SU-DHL-6 (cell line): ENCODE measurements around the gene LAMC3.

Source experiments
- H2AFZ ChIP-seq: fragments of 200-600 bp; sonication (generic); 2 replicates; pipeline ENCODE4 v1.6.1; 2014; ENCODE audit warnings: low read depth, mild to moderate bottlenecking, moderate library complexity, mixed read lengths, antibody characterized with exemption, low read length; ENCODE audit not compliant: severe bottlenecking
- H3F3A ChIP-seq: fragments of 200-600 bp; shearing (Covaris generic); 2 replicates; pipeline ENCODE4 v1.6.0; 2016; ENCODE audit warnings: antibody characterized with exemption, mild to moderate bottlenecking; ENCODE audit not compliant: insufficient read depth
- H3K27ac ChIP-seq: fragments of 200-600 bp; sonication (generic); 2 replicates; pipeline ENCODE4 v1.5.1; 2016; ENCODE audit warnings: low read depth, mild to moderate bottlenecking, low read length, moderate library complexity, mixed read lengths
- H3K27me3 ChIP-seq: fragments of 200-600 bp; sonication (generic), shearing (Covaris generic); 2 replicates; pipeline ENCODE4 v1.6.0; 2014; ENCODE audit warnings: mild to moderate bottlenecking, low read length
- H3K36me3 ChIP-seq: fragments of 200-600 bp; sonication (generic); 2 replicates; pipeline ENCODE4 v1.6.1; 2014; ENCODE audit warnings: mild to moderate bottlenecking, low read length, mixed read lengths
- H3K4me2 ChIP-seq: fragments of 300-600, 200-600 bp; shearing (Covaris generic), sonication (generic); 2 replicates; pipeline ENCODE4 v1.6.0; 2014; ENCODE audit warnings: low read length, low read depth, mild to moderate bottlenecking; ENCODE audit not compliant: poor library complexity, severe bottlenecking
- H3K4me3 ChIP-seq: fragments of 200-600 bp; sonication (generic); 2 replicates; pipeline ENCODE4 v1.5.1; 2014; ENCODE audit warnings: antibody characterized with exemption, low read length, mild to moderate bottlenecking, mixed read lengths; ENCODE audit not compliant: insufficient read depth, poor library complexity, severe bottlenecking
- H3K79me2 ChIP-seq: fragments of 200-600 bp; sonication (generic); 2 replicates; pipeline ENCODE4 v1.6.1; 2014; ENCODE audit warnings: mild to moderate bottlenecking, low read length, moderate library complexity; ENCODE audit not compliant: insufficient read depth
- H3K9ac ChIP-seq: fragments of 200-600 bp; sonication (generic); 2 replicates; pipeline ENCODE4 v1.7.0; 2014; ENCODE audit warnings: mild to moderate bottlenecking, low read length
- H3K9me2 ChIP-seq: fragments of 200-600 bp; sonication (generic); replicated peaks from 2 replicates; pipeline ENCODE4 v1.6.1; 2014; ENCODE audit warnings: low read length; ENCODE audit not compliant: insufficient read depth
- H3K9me3 ChIP-seq: fragments of 200-600 bp; sonication (generic); 2 replicates; pipeline ENCODE4 v1.6.1; 2014; ENCODE audit warnings: low read length, mixed read lengths; ENCODE audit not compliant: insufficient read depth
- H4K20me1 ChIP-seq: fragments of 200-600 bp; sonication (generic); 2 replicates; pipeline ENCODE4 v1.6.1; 2014; ENCODE audit warnings: low read depth, mild to moderate bottlenecking, antibody characterized with exemption, low read length, moderate library complexity, mixed read lengths
- CTCF ChIP-seq: fragments of 200-600 bp; sonication (generic); IDR thresholded peaks from one replicate; pipeline ENCODE4 v1.5.1; 2017; ENCODE audit warnings: antibody characterized with exemption, mild to moderate bottlenecking, low read length, moderate library complexity; ENCODE audit not compliant: insufficient read depth, poor library complexity, severe bottlenecking
- EZH2phosphoT487 ChIP-seq: fragments of 200-600 bp; sonication (generic), shearing (Covaris generic); conservative IDR thresholded peaks from 2 replicates; pipeline ENCODE4 v1.6.1; 2018; ENCODE audit warnings: mild to moderate bottlenecking, antibody characterized with exemption, low read length, moderate library complexity, mixed read lengths

LAMC3 gene

GRCh38 chr9:131116281-131117120 is 107.5 kb downstream of the LAMC3 start:
- Histone ChIP-seq H4K20me1 (no peaks in the 10 kb centered on the region), H3K9ac (no peak overlapping the region), H3K36me3 (no peaks in the 10 kb centered on the region), H3K9me3 (no peaks in the 10 kb centered on the region), H3K79me2 (no peaks in the 10 kb centered on the region), H3K4me3 (no peak overlapping the region), H3K27me3 (no peaks in the 10 kb centered on the region), H3K9me2 (no peaks in the 10 kb centered on the region), H2AFZ (no peak overlapping the region), H3K4me2 (no peak overlapping the region), H3K27ac (no peak overlapping the region), H3F3A (no peaks in the 10 kb centered on the region)
- TF ChIP-seq EZH2phosphoT487 (no peak), CTCF (no peak)

DNA sequence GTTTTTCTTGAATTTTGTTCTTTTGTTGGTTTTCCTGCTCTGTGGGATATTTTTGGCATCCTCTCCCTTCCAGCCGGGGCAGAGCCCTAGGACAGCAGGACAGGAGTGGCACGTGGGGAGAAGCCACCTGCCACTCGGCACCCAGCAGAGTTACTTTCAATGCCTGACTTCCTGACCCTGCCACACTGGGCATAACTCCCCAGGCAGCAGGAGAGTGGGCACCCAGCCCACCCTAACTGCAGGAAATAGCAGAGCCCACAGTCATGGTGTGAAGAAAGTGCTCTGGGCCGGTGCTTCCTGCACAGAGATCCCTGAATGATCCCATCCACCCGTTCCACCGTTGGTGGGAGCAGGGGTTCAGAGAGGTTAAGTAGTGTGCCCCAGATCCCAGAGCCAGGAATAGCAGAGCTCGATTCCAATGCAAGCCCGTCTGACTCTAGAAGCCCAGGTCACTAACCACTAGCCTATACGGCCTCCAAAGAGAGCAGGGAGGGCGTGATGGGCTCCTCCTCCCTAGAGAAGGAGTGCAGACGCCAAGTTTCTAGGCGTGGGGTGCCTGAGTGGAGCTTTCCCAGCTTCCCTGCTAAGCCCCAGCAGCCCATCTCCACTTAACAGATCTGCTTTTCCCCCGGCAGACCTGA is 108.3 kb downstream of the LAMC3 start:
- H3K4me2 ChIP-seq: no peak overlapping the region
- no peaks in the 10 kb centered on the region for H4K20me1 ChIP-seq
- no peak overlapping the region for H3K27ac ChIP-seq
- H3K36me3 ChIP-seq: no peaks in the 10 kb centered on the region
- no peaks in the 10 kb centered on the region for H3K9me3 ChIP-seq
- no peak overlapping the region for H2AFZ ChIP-seq
- no peaks in the 10 kb centered on the region for H3K27me3 ChIP-seq
- H3K4me3 ChIP-seq: no peak overlapping the region
- TF ChIP-seq EZH2phosphoT487: no peak
- no peak for TF ChIP-seq CTCF
- H3F3A ChIP-seq: no peaks in the 10 kb centered on the region
- no peaks in the 10 kb centered on the region for H3K9me2 ChIP-seq
- no peaks in the 10 kb centered on the region for H3K79me2 ChIP-seq
- no peak overlapping the region for H3K9ac ChIP-seq

DNA sequence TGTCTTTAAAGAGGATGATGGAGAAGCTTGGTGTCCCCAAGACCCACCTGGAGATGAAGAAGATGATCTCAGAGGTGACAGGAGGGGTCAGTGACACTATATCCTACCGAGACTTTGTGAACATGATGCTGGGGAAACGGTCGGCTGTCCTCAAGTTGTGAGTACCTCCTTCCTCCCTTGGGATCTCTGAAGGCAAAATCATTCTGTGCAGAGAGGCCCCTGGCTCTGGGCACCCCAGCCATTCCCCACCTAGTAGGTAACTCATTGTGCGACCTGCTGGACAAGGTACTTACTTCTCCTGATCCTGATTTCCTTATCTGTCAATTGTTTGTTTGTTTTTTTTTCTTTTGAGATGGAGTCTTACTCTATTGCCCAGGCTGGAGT is 108.8 kb downstream of the LAMC3 start:
- H3F3A ChIP-seq: no peaks in the 10 kb centered on the region
- no peak overlapping the region for H3K27ac ChIP-seq
- H3K79me2 ChIP-seq: no peaks in the 10 kb centered on the region
- H3K9ac ChIP-seq: no peak overlapping the region
- no peak overlapping the region for H3K4me2 ChIP-seq
- H4K20me1 ChIP-seq: no peaks in the 10 kb centered on the region
- no peaks in the 10 kb centered on the region for H3K9me3 ChIP-seq
- H3K27me3 ChIP-seq: no peaks in the 10 kb centered on the region
- H3K9me2 ChIP-seq: no peaks in the 10 kb centered on the region
- H2AFZ ChIP-seq: no peak overlapping the region
- H3K4me3 ChIP-seq: no peak overlapping the region
- TF ChIP-seq CTCF (no peak), EZH2phosphoT487 (no peak)
- no peaks in the 10 kb centered on the region for H3K36me3 ChIP-seq
